AG09319 (cell line): ENCODE measurements around the gene SIRPA.

Source experiments
- DNase-seq: peaks from one replicate; pipeline ENCODE4 v3.0.0-alpha.2; 2010; ENCODE audit warnings: low read depth; ENCODE audit errors: extremely low read depth
- TF ChIP-seq, protein P1 (sequence below): IDR thresholded peaks from 2 replicates; pipeline ENCODE4 v1.5.1; 2011; ENCODE audit warnings: low read depth, mild to moderate bottlenecking, inconsistent platforms, low read length, moderate library complexity

SIRPA gene

DNA sequence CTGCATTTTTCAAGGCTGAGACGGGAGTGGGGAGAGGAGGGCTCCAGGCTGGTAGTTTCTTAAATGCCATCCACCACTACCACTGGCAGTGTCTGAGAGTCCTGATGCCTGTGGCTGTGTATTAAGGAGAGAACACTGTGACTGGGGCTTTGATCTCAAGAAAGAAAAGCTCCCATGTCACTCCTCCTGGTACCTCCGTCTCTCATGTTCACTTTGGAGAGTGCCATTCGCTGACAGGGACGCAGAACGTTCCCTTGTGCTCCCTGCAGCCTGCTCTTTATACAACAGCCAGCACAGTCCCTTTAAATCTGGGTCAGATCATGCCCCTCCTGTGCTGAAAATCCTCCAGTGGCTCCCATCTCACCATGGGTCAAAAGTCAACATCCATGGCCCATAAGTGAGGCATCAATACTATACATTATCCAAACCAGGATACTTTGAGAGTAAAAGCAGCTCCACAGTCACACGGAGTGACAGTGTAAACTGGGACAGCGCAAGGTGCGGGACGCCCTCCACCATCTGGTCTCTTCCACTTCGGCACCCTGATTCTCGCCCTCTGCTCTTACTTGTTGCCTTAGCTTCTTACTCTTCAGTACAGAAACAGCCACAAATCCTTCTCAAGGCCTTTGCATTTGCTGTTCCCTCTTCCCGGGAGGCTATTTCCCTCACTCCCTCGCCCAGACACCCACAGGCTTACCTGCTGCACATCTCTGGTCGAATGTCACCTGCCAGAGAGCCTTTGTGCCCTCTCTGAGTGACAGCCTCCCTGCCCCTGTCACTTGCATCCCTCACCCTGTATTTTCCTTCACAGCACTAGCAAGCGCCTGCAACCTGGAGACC is 78.6 kb downstream of the SIRPA start:
- no peak for DNase-seq
- TF ChIP-seq, protein P1, sequence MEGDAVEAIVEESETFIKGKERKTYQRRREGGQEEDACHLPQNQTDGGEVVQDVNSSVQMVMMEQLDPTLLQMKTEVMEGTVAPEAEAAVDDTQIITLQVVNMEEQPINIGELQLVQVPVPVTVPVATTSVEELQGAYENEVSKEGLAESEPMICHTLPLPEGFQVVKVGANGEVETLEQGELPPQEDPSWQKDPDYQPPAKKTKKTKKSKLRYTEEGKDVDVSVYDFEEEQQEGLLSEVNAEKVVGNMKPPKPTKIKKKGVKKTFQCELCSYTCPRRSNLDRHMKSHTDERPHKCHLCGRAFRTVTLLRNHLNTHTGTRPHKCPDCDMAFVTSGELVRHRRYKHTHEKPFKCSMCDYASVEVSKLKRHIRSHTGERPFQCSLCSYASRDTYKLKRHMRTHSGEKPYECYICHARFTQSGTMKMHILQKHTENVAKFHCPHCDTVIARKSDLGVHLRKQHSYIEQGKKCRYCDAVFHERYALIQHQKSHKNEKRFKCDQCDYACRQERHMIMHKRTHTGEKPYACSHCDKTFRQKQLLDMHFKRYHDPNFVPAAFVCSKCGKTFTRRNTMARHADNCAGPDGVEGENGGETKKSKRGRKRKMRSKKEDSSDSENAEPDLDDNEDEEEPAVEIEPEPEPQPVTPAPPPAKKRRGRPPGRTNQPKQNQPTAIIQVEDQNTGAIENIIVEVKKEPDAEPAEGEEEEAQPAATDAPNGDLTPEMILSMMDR, result no peak

GRCh38 chr20:1975291-1975690 is 80.1 kb downstream of the SIRPA start:
- TF ChIP-seq, protein P1, result no peak
- no peak for DNase-seq

DNA sequence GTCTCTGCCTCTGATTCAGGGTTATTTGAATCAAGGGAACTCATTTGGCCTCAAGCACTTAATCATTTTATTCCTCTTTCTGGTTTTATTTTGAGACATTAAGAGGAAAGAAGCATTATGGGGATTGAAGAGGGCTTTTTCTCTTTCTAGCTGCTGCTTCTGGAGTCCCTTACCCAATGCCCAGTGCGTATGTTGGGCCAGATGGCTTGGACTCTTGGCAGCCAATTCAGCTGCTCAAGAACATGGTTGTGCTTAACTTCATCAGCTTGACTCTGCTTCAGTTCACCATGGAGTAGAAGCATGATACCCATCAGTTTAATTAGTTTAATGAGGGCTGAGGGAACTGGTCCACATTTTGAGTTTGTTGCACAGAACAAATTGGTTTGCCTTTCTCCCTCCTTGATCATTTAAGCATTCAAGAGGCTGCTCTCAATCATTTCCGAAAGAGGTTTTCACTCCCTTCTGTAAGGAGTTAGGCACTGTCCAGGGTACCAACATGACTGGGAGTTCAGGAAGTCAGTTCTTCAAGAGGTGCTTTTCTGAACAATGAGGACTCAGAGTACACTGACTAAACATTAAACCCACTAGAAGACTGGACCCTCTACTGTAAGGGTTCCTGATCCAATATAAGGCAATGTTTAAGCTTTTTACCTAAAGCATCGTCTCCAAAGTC is 84.0 kb downstream of the SIRPA start:
- DNase-seq, result no peak
- TF ChIP-seq, protein P1, result no peak

GRCh38 chr20:1982686-1983085 is 87.5 kb downstream of the SIRPA start:
- no peak for DNase-seq
- TF ChIP-seq, protein P1, result no peak

DNA sequence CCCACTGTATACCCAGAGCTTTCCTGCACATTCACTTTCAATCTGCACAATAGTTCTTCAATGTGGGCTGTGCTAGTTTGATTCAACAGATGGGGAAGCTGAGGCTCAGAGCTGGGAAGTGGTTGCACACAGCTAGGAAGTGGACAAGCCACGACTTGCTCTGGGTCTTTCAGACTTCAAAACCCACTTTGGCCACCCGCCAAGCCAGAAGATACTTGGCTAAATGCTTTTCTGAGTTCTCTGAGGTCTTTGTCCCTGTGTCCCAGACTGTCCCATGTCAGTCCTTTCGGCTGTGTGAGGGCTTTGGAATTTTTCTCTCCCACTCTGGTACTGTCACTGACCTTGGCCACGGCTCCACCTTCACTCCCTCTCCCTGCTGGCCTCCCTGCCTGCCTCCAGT is 88.1 kb downstream of the SIRPA start:
- TF ChIP-seq, protein P1, result no peak
- DNase-seq, result no peak

DNA sequence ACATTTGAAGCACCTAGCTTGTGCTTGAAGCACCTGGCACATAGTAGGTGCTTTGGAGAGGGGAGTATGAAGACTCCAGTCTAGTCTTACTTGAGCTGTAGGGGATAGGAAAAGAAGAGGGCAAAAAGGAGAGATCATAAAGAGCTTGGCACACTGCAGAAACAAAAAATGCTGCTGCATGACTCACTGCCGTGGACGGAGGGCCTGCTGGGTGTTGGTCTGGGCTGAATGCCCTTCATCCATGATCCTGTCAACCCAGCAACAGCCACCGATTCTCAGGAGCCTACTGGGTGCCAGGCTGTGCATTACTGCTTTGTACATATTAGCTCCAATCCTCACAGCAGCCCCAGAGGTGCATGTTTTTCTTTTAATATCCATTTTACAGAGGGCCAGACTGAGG is 92.6 kb downstream of the SIRPA start:
- no peak for DNase-seq
- TF ChIP-seq, protein P1, result no peak
